Tibial artery (tissue), 4 donors: ENCODE results near the gene TMTC1.

Experiments used
- DNase-seq, 2 donors: peaks; one replicate each; pipeline ENCODE4 v3.0.0-alpha.2; 2019
- H3K27ac ChIP-seq, 2 donors: fragments of 200-600 bp; sonication (generic) in 1 of 2; 1 replicate in 1 of 2; 2 replicates in 1 of 2; pipeline ENCODE4 v1.5.1; 2018 to 2019; ENCODE audit warnings: mild to moderate bottlenecking in 1 of 2
- H3K27me3 ChIP-seq, 2 donors: fragments of 200-600 bp; sonication (generic) in 1 of 2; one replicate each; pipeline versions ENCODE4 v1.5.1 to v1.6.0; 2016 to 2019
- H3K36me3 ChIP-seq, 3 donors: fragments of 200-600 bp; sonication (generic) in 2 of 3; one replicate each; pipeline ENCODE4 v1.5.1; 2016 to 2019; ENCODE audit warnings: mild to moderate bottlenecking in 2 of 3
- H3K4me1 ChIP-seq, 4 donors: fragments of 200-600 bp; sonication (generic) in 2 of 4; 1 replicate in 3 of 4; 2 replicates in 1 of 4; pipeline ENCODE4 v1.5.1; 2016 to 2019
- H3K4me3 ChIP-seq, 2 donors: fragments of 200-600 bp; sonication (generic) in 1 of 2; 1 replicate in 1 of 2; 2 replicates in 1 of 2; pipeline ENCODE4 v1.5.1; 2018 to 2019; ENCODE audit warnings: mild to moderate bottlenecking in 2 of 2
- H3K9me3 ChIP-seq, 3 donors: fragments of 200-600 bp; sonication (generic) in 1 of 3; one replicate each; pipeline ENCODE4 v1.5.1; 2016 to 2019
- intact Hi-C: fragments of 100-400 bp; cut with DNase I; formaldehyde crosslinking; loops from one replicate; pipeline ENCODE4 v1.15.0; 2023; ENCODE audit warnings: low total_unique reads
- TF ChIP-seq, protein P1 (sequence below), 2 experiments: fragments of 200-600 bp in 1 of 2; fragments of 450-650 bp in 1 of 2; IDR thresholded peaks; one replicate each; pipeline ENCODE4 v1.5.1; 2017 to 2019; ENCODE audit warnings: antibody characterized with exemption in 2 of 2, mild to moderate bottlenecking in 1 of 2, moderate library complexity in 1 of 2

The TMTC1 gene

DNA sequence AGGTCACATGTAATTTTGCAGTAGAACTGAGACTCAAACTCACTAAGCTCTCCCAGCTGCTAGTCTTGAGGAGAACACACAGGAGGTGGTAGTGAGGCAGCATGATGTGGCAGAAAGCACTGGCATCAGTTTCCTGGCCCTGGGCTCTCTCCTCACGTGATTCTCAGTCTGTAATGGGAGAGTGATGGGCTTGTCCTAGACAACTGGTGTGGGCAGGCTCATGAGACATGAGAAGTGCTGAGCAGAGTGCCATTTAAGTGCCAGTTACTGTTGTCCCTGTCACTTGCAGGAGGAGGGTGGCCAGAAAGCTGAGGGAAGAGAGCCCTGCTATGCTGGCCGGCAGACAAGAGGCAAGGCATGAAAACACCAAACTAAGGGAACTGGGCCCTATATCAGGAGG is 237.7 kb downstream of the TMTC1 start:
- no peak overlapping the region for H3K27ac ChIP-seq
- intact Hi-C loops: no loop called here
- peaks cover 0 to 45% (median 2%) of the 10 kb centered on the region in 4 donors for H3K4me1 ChIP-seq
- no peak for DNase-seq
- TF ChIP-seq, protein P1, sequence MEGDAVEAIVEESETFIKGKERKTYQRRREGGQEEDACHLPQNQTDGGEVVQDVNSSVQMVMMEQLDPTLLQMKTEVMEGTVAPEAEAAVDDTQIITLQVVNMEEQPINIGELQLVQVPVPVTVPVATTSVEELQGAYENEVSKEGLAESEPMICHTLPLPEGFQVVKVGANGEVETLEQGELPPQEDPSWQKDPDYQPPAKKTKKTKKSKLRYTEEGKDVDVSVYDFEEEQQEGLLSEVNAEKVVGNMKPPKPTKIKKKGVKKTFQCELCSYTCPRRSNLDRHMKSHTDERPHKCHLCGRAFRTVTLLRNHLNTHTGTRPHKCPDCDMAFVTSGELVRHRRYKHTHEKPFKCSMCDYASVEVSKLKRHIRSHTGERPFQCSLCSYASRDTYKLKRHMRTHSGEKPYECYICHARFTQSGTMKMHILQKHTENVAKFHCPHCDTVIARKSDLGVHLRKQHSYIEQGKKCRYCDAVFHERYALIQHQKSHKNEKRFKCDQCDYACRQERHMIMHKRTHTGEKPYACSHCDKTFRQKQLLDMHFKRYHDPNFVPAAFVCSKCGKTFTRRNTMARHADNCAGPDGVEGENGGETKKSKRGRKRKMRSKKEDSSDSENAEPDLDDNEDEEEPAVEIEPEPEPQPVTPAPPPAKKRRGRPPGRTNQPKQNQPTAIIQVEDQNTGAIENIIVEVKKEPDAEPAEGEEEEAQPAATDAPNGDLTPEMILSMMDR (IDR thresholded peaks at IDR 0.05): no peak
- no peaks in the 10 kb centered on the region for H3K36me3 ChIP-seq
- no peak overlapping the region for H3K4me3 ChIP-seq
- H3K9me3 ChIP-seq: no peaks in the 10 kb centered on the region
- H3K27me3 ChIP-seq: no peaks in the 10 kb centered on the region

DNA sequence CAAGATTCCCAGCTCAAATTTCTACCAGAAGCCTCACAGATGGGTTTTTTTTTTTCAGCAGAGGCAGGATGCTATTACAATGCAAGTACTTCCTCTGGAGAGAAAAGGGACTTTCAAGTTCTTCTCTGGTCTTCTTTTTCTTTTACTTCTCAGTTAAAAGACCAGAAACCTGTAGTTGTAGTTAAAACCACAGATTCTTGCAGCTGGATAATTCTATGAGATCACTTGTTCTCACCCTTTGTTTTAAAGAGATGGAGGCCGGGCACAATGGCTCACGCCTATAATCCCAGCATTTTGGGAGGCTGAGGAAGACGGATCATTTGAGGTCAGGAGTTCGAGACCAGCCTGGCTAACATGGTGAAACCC is 238.7 kb downstream of the TMTC1 start:
- no peak for DNase-seq
- H3K36me3 ChIP-seq: no peaks in the 10 kb centered on the region
- no peaks in the 10 kb centered on the region for H3K9me3 ChIP-seq
- TF ChIP-seq, protein P1 (IDR thresholded peaks at IDR 0.05): no peak
- no peak overlapping the region for H3K4me3 ChIP-seq
- H3K27ac ChIP-seq: no peak overlapping the region
- intact Hi-C loops: no loop called here
- no peaks in the 10 kb centered on the region for H3K27me3 ChIP-seq
- H3K4me1 ChIP-seq: peaks cover 0 to 42% (median 2%) of the 10 kb centered on the region in 4 donors

DNA sequence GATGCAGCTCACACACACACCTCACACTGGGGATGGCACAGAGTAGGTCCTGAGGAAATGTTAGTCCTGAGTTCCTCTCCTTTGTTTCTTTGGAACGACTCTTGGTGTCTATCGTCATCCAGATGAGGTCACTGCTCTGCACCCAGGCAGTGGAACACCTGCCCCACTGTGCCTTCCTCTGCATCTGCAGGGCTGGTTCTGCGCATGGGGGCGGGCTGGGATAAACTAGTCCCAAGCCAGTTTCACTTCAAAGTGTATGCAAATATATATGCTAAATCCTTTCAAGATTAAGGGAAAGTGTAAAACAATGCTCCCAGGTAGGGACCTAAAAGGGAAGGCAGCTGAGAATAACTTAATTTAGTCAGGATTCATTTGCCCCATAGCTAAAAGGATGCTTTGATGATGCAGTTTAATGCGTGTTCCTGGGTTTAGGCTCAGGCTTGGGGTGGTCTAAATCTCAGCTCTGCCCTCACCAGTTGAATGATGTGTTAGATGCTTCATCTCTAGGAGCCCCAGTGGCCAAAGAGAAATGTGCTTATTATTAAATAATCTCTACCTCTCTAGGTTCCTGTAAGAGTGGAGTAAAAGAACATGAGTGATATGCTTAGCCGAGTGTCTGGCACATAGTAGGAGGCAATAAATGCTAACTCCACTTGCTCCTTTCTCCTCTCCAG is 239.2 kb downstream of the TMTC1 start:
- no peak for DNase-seq
- no peak overlapping the region for H3K27ac ChIP-seq
- intact Hi-C loops: no loop called here

DNA sequence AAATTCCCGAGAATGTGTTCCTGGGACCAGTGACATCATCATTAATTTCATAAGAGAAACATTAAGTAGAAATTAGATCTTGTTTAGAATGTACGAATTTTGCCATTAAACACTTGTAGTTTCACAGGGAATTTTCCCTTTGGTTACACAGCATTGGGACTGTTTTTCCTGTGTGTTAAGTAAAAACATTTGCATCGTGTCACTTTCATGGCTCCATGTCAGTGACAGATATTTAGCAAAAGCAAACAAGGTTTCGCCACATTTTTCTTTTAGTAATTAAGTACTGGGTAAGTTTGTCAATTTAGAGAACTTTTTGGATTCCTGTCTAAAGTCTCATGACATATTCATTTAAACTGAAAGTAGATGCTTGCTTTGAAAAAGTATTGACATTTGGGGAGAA is 240.7 kb downstream of the TMTC1 start:
- no peaks in the 10 kb centered on the region for H3K36me3 ChIP-seq
- H3K4me3 ChIP-seq: peak overlapping the region in 1 of 2 donors; percentile 22
- no peak for DNase-seq
- intact Hi-C loops: no loop called here
- no peaks in the 10 kb centered on the region for H3K9me3 ChIP-seq
- TF ChIP-seq, protein P1 (IDR thresholded peaks at IDR 0.05): no peak
- H3K27me3 ChIP-seq: no peaks in the 10 kb centered on the region
- H3K27ac ChIP-seq: peak overlapping the region in 1 of 2 donors; percentile 25
- peaks cover 0 to 42% (median 2%) of the 10 kb centered on the region in 4 donors for H3K4me1 ChIP-seq

More for the DNA sequence above, 239.2 kb downstream of the TMTC1 start:
- no peaks in the 10 kb centered on the region for H3K27me3 ChIP-seq
- H3K4me1 ChIP-seq: peaks cover 0 to 42% (median 2%) of the 10 kb centered on the region in 4 donors
- no peaks in the 10 kb centered on the region for H3K36me3 ChIP-seq
- H3K9me3 ChIP-seq: no peaks in the 10 kb centered on the region
- TF ChIP-seq, protein P1 (IDR thresholded peaks at IDR 0.05): no peak
- H3K4me3 ChIP-seq: no peak overlapping the region

DNA sequence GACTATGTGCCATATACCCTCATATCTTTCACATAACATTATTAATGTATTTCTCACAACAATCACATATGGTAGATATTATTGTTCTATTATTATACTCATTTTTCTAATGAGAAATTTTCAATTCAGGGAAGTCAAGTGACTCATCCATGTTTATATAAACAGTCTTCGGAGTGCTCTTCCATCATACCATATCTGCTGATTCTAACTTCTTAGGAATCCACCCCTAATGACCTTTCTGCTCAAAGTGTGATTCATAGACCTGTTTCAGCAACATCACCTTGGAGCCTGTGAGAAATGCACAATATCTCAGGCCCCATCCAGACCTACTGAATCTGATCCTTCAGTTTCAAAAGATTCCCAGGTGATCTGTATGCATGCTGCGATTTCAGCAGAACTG is 246.4 kb downstream of the TMTC1 start:
- DNase-seq: no peak
- peaks cover 4 to 11% (median 9%) of the 10 kb centered on the region in 3 donors for H3K36me3 ChIP-seq
- H3K27me3 ChIP-seq: no peaks in the 10 kb centered on the region
- no peak overlapping the region for H3K4me3 ChIP-seq
- H3K4me1 ChIP-seq: peaks cover 0 to 7% (median 0%) of the 10 kb centered on the region in 4 donors
- intact Hi-C loops: no loop called here
- no peak overlapping the region for H3K27ac ChIP-seq
- no peaks in the 10 kb centered on the region for H3K9me3 ChIP-seq
- TF ChIP-seq, protein P1 (IDR thresholded peaks at IDR 0.05): no peak
